ENCODE data around the gene LONRF3. TPM values are rescaled to one million over a fixed set of nuclear protein-coding genes. Genes with fewer than 3 reads are reported as not detected.

LONRF3 gene
- total RNA-seq, 4 donors from 2014 or later = 1.2 to 4.1 (median 1.8) TPM

DNA sequence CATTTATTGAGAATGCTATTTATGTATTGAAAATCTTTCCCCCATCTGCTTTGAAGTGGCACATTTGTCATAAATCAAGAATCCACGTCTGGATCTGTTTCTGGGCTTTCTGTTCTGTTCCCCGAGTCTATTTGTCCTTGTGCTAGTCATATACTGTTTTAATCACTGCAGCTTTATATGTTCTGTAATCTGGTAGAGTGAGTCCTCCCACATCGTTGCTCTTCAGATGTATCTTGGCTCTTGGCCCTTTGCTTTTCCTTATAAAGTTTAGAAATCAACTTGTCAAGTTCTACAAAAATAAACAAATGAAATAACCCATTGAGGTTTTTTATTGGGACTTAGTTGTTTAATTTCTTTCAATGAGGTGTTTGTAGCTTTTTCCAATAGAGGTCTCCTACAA lies 29.0 kb downstream of the LONRF3 start:
- Histone ChIP-seq H3K27ac (no peak overlapping the region), H3K36me3 (no peaks in the 10 kb centered on the region), H3K9me3 (no peaks in the 10 kb centered on the region), H3K4me1 (no peaks in the 10 kb centered on the region), H3K27me3 (no peaks in the 10 kb centered on the region), H3K4me3 (no peak overlapping the region)
- no peak for DNase-seq (ENCODE audit: low spot score in 2 of 2)
- TF ChIP-seq EP300 (IDR thresholded peaks at IDR 0.05) (no peak), POLR2A (IDR thresholded peaks at IDR 0.05) (no peak), POLR2AphosphoS5 (IDR thresholded peaks at IDR 0.05) (no peak)
- TF ChIP-seq, protein P1, sequence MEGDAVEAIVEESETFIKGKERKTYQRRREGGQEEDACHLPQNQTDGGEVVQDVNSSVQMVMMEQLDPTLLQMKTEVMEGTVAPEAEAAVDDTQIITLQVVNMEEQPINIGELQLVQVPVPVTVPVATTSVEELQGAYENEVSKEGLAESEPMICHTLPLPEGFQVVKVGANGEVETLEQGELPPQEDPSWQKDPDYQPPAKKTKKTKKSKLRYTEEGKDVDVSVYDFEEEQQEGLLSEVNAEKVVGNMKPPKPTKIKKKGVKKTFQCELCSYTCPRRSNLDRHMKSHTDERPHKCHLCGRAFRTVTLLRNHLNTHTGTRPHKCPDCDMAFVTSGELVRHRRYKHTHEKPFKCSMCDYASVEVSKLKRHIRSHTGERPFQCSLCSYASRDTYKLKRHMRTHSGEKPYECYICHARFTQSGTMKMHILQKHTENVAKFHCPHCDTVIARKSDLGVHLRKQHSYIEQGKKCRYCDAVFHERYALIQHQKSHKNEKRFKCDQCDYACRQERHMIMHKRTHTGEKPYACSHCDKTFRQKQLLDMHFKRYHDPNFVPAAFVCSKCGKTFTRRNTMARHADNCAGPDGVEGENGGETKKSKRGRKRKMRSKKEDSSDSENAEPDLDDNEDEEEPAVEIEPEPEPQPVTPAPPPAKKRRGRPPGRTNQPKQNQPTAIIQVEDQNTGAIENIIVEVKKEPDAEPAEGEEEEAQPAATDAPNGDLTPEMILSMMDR (IDR thresholded peaks at IDR 0.05) = no peak
- WGBS = 27% methylated on average over 3 of the region's 3 CpGs

DNA sequence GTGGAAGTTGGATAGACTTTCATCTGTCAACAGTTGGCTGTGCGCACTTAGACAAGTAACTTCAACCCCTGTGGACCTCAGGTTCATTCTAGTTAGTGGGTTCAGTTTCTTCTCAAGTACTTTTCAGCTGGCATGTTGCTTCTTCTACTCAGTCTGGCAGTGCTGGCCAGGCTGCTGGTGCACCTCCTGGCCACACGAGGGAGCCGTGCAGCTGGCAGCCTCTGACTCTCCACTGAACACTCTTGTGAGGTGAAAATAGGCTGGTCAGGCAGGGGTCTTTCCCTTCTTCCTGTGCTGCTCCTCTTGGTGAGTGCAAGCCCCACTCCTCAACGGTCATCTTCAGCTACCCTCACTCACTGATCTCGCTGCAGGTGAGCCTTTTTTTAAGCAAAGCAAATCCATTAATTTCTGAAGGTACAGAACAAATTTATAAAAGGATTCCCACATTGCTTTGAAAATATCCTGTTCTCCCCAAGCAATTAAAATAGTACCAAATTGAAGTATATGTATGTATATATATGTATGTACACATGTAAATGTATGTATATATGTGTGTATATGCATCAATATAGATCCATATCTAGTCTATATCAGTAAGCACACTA lies 30.6 kb downstream of the LONRF3 start:
- no peak for DNase-seq (ENCODE audit: low spot score in 2 of 2)

DNA sequence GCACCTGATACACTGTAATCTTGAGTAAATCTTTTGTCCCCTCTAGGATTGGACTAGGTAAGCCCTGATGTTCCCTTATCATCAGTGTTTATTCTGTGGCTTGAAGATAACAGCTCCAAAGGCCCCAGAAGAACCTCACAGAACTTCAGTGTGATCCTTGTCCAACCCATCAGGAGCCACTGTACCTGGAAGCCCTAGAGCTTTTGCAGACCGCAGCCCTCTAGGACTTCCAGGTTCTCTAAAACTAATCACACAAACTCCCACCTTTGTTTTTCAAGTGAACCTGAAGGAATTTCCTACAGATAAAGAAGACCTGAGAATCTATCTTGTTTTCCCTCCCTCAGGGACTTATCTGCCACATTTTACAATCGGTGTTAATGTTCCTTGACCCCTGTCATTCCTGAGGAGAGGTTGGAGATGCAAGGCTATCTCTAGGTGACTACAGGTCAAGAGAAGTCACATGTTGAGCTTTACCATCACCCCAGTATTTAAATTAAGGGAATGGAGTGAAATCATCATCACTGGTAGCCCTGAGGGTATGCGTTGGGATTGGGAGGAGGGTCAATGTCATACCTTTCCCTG lies 32.9 kb downstream of the LONRF3 start:
- Histone ChIP-seq H3K4me1 (no peaks in the 10 kb centered on the region), H3K9me3 (no peaks in the 10 kb centered on the region), H3K36me3 (no peaks in the 10 kb centered on the region), H3K27ac (no peak overlapping the region), H3K4me3 (no peak overlapping the region), H3K27me3 (no peaks in the 10 kb centered on the region)
- TF ChIP-seq EP300 (IDR thresholded peaks at IDR 0.05) (no peak), POLR2AphosphoS5 (IDR thresholded peaks at IDR 0.05) (no peak), POLR2A (IDR thresholded peaks at IDR 0.05) (no peak)
- TF ChIP-seq, protein P1 (IDR thresholded peaks at IDR 0.05) = no peak
- DNase-seq (ENCODE audit: low spot score in 2 of 2) = no peak
- 94% methylated on average over 3 of the region's 3 CpGs for WGBS

More for the DNA sequence above, 30.6 kb downstream of the LONRF3 start:
- Histone ChIP-seq H3K9me3 (no peaks in the 10 kb centered on the region), H3K4me3 (no peak overlapping the region), H3K27me3 (no peaks in the 10 kb centered on the region), H3K27ac (no peak overlapping the region), H3K36me3 (no peaks in the 10 kb centered on the region), H3K4me1 (no peaks in the 10 kb centered on the region)
- TF ChIP-seq, protein P1 (IDR thresholded peaks at IDR 0.05) = peak; percentile 36 to 78
- TF ChIP-seq POLR2A (IDR thresholded peaks at IDR 0.05) (no peak), EP300 (IDR thresholded peaks at IDR 0.05) (no peak)
- WGBS = 21% methylated on average over 5 of the region's 5 CpGs

DNA sequence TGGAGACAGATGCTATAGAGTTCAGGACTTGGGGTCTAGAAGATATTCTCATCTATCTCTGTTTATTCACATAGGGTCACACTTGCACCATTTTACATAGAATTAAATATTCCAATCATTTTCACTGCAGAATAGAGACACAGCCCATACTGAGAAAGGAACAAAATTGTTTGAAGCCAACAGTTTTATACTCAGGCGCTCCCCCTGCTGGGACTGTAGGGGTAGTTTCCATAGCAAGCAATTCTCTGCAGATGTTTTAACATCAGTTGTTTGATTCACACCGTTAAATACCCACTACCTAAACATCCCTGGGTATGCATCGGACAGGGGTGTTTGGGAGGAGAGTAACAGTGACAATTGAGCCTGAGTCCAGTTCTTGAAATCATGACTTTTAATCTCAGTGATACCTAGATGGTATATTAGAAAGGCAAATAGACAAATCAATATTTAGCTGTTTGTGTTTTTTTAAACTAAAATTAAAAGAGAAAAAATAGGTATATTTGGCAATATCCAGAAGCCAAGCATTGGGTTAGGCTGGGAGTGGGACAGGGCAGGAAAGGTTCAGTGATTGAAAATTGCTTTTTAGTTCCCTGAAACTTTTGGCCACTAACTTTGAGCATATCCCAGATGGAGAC lies 33.8 kb downstream of the LONRF3 start:
- TF ChIP-seq POLR2AphosphoS5 (IDR thresholded peaks at IDR 0.05) = no peak
- TF ChIP-seq EP300 (IDR thresholded peaks at IDR 0.05) = no peak
- no peak for TF ChIP-seq POLR2A (IDR thresholded peaks at IDR 0.05)
- TF ChIP-seq, protein P1 (IDR thresholded peaks at IDR 0.05) = peak in 1 of 2 donors; percentile 38
- no peak for DNase-seq (ENCODE audit: low spot score in 2 of 2)
- Histone ChIP-seq H3K36me3 (no peaks in the 10 kb centered on the region), H3K27me3 (no peaks in the 10 kb centered on the region), H3K4me3 (no peak overlapping the region), H3K4me1 (no peaks in the 10 kb centered on the region), H3K9me3 (no peaks in the 10 kb centered on the region), H3K27ac (no peak overlapping the region)
- 8% methylated on average over 3 of the region's 3 CpGs for WGBS

DNA sequence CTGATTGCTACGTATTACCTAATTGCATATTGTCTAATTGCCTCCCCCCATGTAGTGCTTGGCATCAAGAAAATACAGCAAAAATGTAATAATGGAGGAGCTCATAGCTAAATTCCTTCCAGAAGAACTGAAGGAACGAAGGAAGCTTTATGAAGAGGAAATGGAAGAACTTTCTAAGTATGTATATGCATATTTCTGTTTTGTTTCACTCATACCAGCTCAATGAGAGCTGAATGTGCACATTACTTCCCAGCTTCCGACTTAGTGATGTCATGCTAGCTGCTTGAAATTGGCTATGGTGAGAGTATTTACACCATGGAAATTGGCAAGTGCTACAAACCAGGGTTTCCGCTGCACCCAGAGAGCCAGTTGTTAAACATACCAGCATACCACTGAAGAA lies 34.7 kb downstream of the LONRF3 start:
- H3K4me3 ChIP-seq = no peak overlapping the region
- 75% methylated on average over 4 of the region's 4 CpGs for WGBS
- no peak for TF ChIP-seq POLR2A (IDR thresholded peaks at IDR 0.05)
- no peak for TF ChIP-seq POLR2AphosphoS5 (IDR thresholded peaks at IDR 0.05)
- no peak for TF ChIP-seq EP300 (IDR thresholded peaks at IDR 0.05)
- TF ChIP-seq, protein P1 (IDR thresholded peaks at IDR 0.05) = no peak
- no peaks in the 10 kb centered on the region for H3K27me3 ChIP-seq
- H3K9me3 ChIP-seq = no peaks in the 10 kb centered on the region
- H3K4me1 ChIP-seq = no peaks in the 10 kb centered on the region
- no peak for DNase-seq (ENCODE audit: low spot score in 2 of 2)
- H3K36me3 ChIP-seq = no peaks in the 10 kb centered on the region
- H3K27ac ChIP-seq = no peak overlapping the region
